Tibial artery (tissue), 4 donors: ENCODE measurements around the gene COMMD1.

Experiments
- DNase-seq, 2 donors: peaks; one replicate each; pipeline ENCODE4 v3.0.0-alpha.2; 2019
- H3K27ac ChIP-seq, 2 donors: fragments of 200-600 bp; sonication (generic) in 1 of 2; 1 replicate in 1 of 2; 2 replicates in 1 of 2; pipeline ENCODE4 v1.5.1; 2018 to 2019; ENCODE audit warnings: mild to moderate bottlenecking in 1 of 2
- H3K27me3 ChIP-seq, 2 donors: fragments of 200-600 bp; sonication (generic) in 1 of 2; one replicate each; pipeline versions ENCODE4 v1.5.1 to v1.6.0; 2016 to 2019
- H3K36me3 ChIP-seq, 3 donors: fragments of 200-600 bp; sonication (generic) in 2 of 3; one replicate each; pipeline ENCODE4 v1.5.1; 2016 to 2019; ENCODE audit warnings: mild to moderate bottlenecking in 2 of 3
- H3K4me1 ChIP-seq, 4 donors: fragments of 200-600 bp; sonication (generic) in 2 of 4; 1 replicate in 3 of 4; 2 replicates in 1 of 4; pipeline ENCODE4 v1.5.1; 2016 to 2019
- H3K4me3 ChIP-seq, 2 donors: fragments of 200-600 bp; sonication (generic) in 1 of 2; 1 replicate in 1 of 2; 2 replicates in 1 of 2; pipeline ENCODE4 v1.5.1; 2018 to 2019; ENCODE audit warnings: mild to moderate bottlenecking in 2 of 2
- H3K9me3 ChIP-seq, 3 donors: fragments of 200-600 bp; sonication (generic) in 1 of 3; one replicate each; pipeline ENCODE4 v1.5.1; 2016 to 2019
- intact Hi-C: fragments of 100-400 bp; cut with DNase I; formaldehyde crosslinking; loops from one replicate; pipeline ENCODE4 v1.15.0; 2023; ENCODE audit warnings: low total_unique reads
- TF ChIP-seq, protein P1 (sequence below), 2 experiments: fragments of 200-600 bp in 1 of 2; fragments of 450-650 bp in 1 of 2; IDR thresholded peaks; one replicate each; pipeline ENCODE4 v1.5.1; 2017 to 2019; ENCODE audit warnings: antibody characterized with exemption in 2 of 2, mild to moderate bottlenecking in 1 of 2, moderate library complexity in 1 of 2

COMMD1 gene

DNA sequence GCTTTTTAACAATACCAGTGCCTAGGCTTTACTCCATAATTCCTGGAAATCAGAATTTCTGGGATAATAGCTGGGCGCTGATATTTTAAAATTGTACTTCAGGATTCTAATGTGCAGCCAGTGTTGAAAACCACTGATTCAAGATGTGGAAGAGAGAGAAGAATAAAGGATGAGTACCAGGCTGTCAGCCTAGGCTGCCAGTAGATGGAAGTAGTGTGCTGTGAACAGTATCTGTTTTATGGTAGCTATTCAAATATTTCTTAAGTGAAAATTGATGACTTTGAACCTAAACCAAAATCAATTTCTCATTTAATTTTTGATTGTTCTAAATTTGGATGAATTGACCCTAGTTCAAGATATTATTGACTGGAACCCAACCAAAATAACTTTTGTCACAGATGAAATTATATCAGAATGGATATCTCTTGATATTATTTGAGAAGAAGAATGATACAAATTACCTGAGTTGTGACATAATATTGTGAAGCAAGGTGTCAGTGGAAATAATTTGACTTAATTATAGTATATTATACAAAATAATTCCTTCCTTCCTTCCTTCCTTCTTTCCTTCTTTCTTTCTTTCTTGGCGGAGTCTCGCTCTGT lies 88.0 kb downstream of the COMMD1 start:
- TF ChIP-seq, protein P1, sequence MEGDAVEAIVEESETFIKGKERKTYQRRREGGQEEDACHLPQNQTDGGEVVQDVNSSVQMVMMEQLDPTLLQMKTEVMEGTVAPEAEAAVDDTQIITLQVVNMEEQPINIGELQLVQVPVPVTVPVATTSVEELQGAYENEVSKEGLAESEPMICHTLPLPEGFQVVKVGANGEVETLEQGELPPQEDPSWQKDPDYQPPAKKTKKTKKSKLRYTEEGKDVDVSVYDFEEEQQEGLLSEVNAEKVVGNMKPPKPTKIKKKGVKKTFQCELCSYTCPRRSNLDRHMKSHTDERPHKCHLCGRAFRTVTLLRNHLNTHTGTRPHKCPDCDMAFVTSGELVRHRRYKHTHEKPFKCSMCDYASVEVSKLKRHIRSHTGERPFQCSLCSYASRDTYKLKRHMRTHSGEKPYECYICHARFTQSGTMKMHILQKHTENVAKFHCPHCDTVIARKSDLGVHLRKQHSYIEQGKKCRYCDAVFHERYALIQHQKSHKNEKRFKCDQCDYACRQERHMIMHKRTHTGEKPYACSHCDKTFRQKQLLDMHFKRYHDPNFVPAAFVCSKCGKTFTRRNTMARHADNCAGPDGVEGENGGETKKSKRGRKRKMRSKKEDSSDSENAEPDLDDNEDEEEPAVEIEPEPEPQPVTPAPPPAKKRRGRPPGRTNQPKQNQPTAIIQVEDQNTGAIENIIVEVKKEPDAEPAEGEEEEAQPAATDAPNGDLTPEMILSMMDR (IDR thresholded peaks at IDR 0.05) = peak; percentile 64 to 69
- no peaks in the 10 kb centered on the region for H3K36me3 ChIP-seq
- H3K4me1 ChIP-seq = peaks cover 0 to 8% (median 0%) of the 10 kb centered on the region in 4 donors
- no peaks in the 10 kb centered on the region for H3K27me3 ChIP-seq
- no peak overlapping the region for H3K4me3 ChIP-seq
- intact Hi-C loops = loop anchor here (5.0 kb wide), 1 partner anchor 419 kb away; no protein-coding TSS in a partner anchor
- no peak overlapping the region for H3K27ac ChIP-seq
- no peaks in the 10 kb centered on the region for H3K9me3 ChIP-seq
- no peak for DNase-seq

GRCh38 chr2:61994531-61994930 lies 89.1 kb downstream of the COMMD1 start:
- Histone ChIP-seq H3K36me3 (no peaks in the 10 kb centered on the region), H3K4me1 (no peaks in the 10 kb centered on the region), H3K9me3 (no peaks in the 10 kb centered on the region), H3K27me3 (no peaks in the 10 kb centered on the region), H3K27ac (no peak overlapping the region), H3K4me3 (no peak overlapping the region)
- no peak for DNase-seq
- TF ChIP-seq, protein P1 (IDR thresholded peaks at IDR 0.05) = no peak
- intact Hi-C loops = loop anchor here (5.0 kb wide), 1 partner anchor 418 kb away; no protein-coding TSS in a partner anchor

DNA sequence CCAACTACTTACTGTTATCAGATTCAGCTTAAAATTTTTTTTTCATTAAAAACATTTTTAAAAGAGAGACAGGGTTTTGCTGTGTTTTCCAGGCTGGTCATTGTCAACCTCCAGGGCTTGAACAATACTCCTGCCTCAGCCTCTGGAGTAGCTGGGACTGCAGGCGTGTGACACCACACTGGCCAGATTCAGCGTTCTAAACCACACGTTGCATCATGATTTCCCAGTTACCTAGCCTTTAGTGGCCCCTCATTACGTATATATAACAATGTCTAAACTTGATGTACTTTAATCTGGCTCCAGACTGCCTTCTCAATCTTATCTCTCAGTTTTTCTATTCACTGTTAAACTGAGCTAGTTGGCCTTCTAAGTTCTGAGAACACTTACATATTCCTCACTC lies 89.6 kb downstream of the COMMD1 start:
- no peak overlapping the region for H3K27ac ChIP-seq
- H3K27me3 ChIP-seq = no peaks in the 10 kb centered on the region
- H3K4me1 ChIP-seq = no peaks in the 10 kb centered on the region
- no peak for DNase-seq
- no peak overlapping the region for H3K4me3 ChIP-seq
- intact Hi-C loops = no loop called here
- H3K9me3 ChIP-seq = no peaks in the 10 kb centered on the region
- TF ChIP-seq, protein P1 (IDR thresholded peaks at IDR 0.05) = no peak
- no peaks in the 10 kb centered on the region for H3K36me3 ChIP-seq

GRCh38 chr2:61995515-61995914 lies 90.0 kb downstream of the COMMD1 start:
- Histone ChIP-seq H3K36me3 (no peaks in the 10 kb centered on the region), H3K4me1 (no peaks in the 10 kb centered on the region), H3K27ac (no peak overlapping the region), H3K9me3 (no peaks in the 10 kb centered on the region), H3K4me3 (no peak overlapping the region), H3K27me3 (no peaks in the 10 kb centered on the region)
- TF ChIP-seq, protein P1 (IDR thresholded peaks at IDR 0.05) = no peak
- intact Hi-C loops = no loop called here
- DNase-seq = no peak

DNA sequence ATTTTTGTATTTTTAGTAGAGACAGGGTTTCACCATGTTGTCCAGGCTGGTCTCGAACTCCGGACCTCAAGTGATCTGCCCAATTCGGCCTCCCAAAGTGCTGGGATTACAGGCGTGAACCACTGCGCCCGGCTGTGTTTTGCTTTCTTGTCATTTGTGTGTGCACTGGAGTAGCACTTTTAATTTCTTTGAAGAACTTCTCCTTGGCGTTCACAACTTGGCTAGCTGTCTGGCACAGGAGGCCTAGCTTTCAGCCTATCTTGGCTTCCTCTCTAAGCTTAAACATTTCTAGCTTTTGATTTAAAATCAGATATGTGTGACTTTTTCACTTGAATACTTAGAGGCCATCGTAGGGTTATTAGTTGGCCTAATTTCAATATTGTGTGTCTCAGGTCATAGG lies 93.0 kb downstream of the COMMD1 start:
- Histone ChIP-seq H3K27me3 (no peaks in the 10 kb centered on the region), H3K36me3 (peaks cover 0 to 8% (median 4%) of the 10 kb centered on the region in 3 donors), H3K4me1 (peaks cover 0 to 6% (median 0%) of the 10 kb centered on the region in 4 donors), H3K27ac (no peak overlapping the region), H3K4me3 (no peak overlapping the region), H3K9me3 (no peaks in the 10 kb centered on the region)
- intact Hi-C loops = no loop called here
- TF ChIP-seq, protein P1 (IDR thresholded peaks at IDR 0.05) = no peak
- DNase-seq = no peak
